WTC11 (cell line): ENCODE results near the gene AGAP1.

Experiments
- CTCF ChIP-seq: fragments of 200-600 bp; IDR thresholded peaks from 2 replicates; pipeline ENCODE4 v1.8.0; 2022; ENCODE audit warnings: antibody characterized with exemption
- SP1 ChIP-seq: sonication (generic); formaldehyde crosslinking; conservative IDR thresholded peaks from 2 replicates; pipeline ENCODE4 v1.8.1; 2022; ENCODE audit warnings: missing genetic modification reagents

GRCh38 chr2:235793163-235793752, 299.4 kb downstream of the AGAP1 start:
- TF ChIP-seq CTCF (peak; percentile 30), SP1 (CRISPR knock-in tag) (no peak)
